Tibial nerve (tissue), 4 donors: ENCODE data around the gene GNG7.

Experiments used
- CTCF ChIP-seq, 5 experiments: fragments of 200-600 bp in 3 of 5; fragments of 450-650 bp in 2 of 5; sonication (generic) in 3 of 5; IDR thresholded peaks; one replicate each; pipeline ENCODE4 v1.5.1; 2016 to 2019; ENCODE audit warnings: antibody characterized with exemption in 5 of 5, mild to moderate bottlenecking in 3 of 5, moderate library complexity in 2 of 5
- EP300 ChIP-seq, 2 donors: sonication (generic); formaldehyde crosslinking; IDR thresholded peaks; one replicate each; pipeline ENCODE4 v1.6.1; 2017; ENCODE audit warnings: antibody characterized with exemption in 2 of 2, mild to moderate bottlenecking in 1 of 2

GRCh38 chr19:2540251-2540645, 162.2 kb downstream of the GNG7 start:
- TF ChIP-seq CTCF (IDR thresholded peaks at IDR 0.05) (no peak), EP300 (IDR thresholded peaks at IDR 0.05) (no peak)
